Measurements from ENCODE around the gene KRTAP12-4. TPM values are rescaled to one million over a fixed set of nuclear protein-coding genes. Genes with fewer than 3 reads are reported as not detected.
"Not testable (repeated sequence)": the region's sequence is repeated elsewhere in the genome, so short reads cannot be mapped to it uniquely, and the experiment has no call there.

The KRTAP12-4 gene
- total RNA-seq, 1 experiment from 2014 or later: not detected

DNA sequence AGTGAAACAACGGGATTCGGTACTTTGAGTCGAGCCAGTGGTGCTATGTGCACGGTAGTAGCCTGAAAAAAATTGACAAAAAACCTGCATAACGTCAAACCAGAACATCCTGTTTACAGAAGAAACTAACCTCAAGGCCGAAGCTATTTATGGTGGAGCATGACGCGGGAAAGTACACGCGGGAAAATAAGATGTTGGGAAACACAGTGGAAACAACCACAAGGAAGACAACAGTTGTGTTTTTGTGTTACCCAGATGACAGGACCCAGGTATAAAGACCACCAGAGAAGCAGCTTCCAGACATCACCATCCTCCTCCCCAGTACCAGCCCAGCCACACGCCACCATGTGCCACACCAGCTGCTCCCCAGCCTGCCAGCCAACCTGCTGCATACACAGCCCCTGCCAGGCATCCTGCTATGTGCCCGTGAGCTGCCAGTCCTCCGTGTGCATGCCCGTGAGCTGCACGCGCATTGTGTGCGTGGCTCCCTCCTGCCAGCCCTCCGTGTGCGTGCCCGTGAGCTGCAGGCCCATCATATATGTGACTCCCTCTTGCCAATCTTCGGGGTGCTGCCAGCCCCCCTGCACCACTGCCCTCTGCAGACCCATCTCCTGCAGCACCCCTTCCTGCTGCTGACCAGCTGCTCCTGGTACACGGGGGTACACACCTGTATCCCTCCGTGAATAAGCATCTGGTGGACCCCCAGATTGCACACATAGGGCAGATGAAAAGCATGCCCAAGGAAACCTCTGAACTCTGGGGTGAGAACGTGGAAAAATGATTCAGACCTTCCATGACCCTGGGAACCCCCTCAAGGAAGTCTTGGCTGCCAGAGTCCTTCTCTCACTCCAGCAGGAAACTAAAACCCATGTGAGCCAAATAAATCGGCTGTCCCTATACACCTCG, 3.4 kb upstream of the KRTAP12-4 start, which contains the start of gene KRTAP12-3:
Gene KRTAP12-3 (plus strand): TSS at position 298 of the 906 bp plus-strand sequence. CDS start 48 bp downstream, at position 346.
- DNase-seq (ENCODE audit: low read depth): no peak

DNA sequence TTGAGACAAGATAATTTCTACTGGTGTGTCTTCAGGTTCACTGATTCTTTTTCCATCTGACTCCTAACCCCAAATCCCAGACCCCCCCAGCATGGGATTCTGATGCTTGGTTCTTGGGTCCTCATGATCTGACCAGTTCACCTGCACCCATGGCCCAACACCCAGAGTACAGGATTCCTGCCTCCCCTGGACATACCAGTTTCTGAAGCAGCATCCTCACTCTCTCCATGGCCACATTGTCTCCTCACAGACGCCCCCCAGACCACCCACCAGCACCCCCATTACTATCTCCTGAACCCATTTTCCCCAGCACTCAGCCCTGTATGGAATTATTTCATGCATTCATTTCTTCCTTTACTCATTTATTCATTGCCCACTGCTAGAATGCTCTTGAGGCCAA, 2.4 kb upstream of the KRTAP12-4 start:
- no peak for DNase-seq (ENCODE audit: low read depth)

DNA sequence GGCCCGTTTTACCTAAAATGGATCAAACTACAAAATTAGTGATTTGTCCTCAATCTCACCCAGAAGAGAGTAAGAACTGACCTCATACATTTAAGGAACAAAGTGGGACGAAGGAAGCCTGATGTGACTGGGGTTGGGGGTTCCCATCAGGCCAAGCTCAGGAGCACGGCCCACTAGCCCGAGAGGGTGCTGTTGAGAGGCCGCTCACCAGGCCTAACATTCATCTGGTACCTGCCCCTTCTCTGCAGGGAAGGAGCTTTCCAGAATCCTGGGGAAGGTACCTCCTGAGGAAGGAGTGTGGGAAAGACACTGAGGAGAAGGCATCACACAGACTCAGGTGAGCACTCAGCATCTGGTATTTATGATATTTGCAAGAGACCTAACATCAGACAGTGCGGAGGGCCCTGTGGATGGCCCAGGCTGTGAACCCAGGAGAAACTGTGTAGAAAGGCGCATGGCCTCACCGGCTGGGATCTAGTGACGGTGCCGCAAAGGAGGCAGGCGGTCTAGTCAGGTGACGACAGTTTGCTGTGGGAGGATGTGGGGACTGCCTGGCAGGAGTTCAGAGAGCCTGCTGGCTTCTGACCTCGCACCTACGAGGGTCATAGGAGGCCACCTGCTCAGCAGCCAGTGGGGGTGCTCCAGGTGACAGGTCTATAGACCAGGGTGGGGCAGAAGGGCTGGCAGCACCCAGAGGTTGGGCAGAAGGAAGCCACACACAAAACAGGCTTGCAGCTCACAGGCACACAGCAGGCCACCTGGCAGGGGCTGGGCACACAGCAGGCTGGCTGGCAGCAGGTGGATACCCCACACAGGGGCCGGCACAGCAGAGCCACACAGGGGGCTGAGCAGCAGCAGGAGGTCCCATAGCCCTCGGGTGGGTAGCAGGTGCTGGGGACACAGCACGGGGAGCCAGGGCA, 543 bp downstream of the KRTAP12-4 start:
- no peak for DNase-seq (ENCODE audit: low read depth)

DNA sequence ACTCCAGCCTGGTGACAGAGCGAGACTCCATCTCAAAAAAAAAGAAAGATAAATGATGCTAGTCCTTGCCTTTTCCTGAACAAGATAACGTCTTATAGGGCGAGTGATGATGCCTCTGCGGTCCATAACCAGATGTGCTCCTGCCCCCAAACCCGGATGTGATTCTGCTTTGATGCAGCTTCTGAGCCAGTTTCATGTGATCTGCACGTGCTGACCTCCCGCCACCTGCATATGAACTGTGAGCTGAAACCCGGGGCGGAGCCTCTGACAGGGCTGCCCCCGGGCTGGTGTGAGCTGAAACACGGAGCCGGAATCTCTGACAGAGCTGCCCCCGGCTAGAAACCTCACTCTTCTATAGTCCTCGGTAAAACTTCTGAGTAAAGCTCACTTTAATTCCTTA, 1.3 kb downstream of the KRTAP12-4 start:
- DNase-seq (ENCODE audit: low read depth): no peak

- DNase-seq (ENCODE audit: low read depth): no peak
Observed at GRCh38 chr21:44650973-44651675, 3.3 kb downstream of the KRTAP12-4 start.

GRCh38 chr21:44650265-44650972, 4.0 kb downstream of the KRTAP12-4 start:
- DNase-seq (ENCODE audit: low read depth): no peak

GRCh38 chr21:44649521-44650100, 4.8 kb downstream of the KRTAP12-4 start:
- DNase-seq (ENCODE audit: low read depth): no peak

DNA sequence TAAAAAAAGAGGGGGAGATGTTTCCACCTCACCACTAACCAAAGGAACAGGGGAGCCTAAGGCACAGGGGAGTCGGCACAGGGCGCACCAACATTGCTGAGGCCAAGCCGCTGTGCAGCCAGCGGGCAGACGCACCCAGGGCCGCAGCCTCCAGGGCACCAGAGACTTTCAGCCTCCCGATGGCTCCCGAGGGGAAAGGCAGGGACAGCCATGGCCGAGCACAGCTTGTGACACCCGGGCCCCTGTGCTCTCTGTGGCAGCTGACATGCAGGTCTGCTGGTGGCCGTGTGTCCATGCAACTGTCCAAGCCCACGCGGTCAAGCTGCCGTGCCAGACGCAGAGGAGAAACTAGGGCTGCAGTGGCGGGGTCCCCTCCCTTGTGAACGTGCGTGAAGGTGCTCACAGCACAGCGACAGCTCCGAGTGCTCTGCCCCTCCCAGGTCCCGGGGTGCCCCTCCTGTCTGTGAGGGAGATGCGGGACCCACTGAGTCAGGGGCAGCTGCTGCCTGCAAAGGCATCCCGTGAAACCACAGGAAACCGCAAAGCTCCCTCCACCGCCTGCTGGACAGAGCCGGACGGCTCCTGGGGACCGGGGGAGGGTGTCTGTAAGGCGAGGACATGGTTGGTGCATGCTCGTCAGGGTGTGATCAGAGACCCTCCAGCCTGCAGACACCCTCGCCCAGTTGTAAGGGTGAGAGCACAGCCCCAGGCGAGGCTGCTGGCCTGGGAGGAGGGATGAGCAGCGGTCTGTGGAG, 5.7 kb downstream of the KRTAP12-4 start:
- no peak for DNase-seq (ENCODE audit: low read depth)

GRCh38 chr21:44647222-44647552, 7.3 kb downstream of the KRTAP12-4 start:
- no peak for DNase-seq (ENCODE audit: low read depth)

GRCh38 chr21:44646366-44647221, 7.9 kb downstream of the KRTAP12-4 start, which contains the start of gene KRTAP10-11:
Gene KRTAP10-11 (plus strand): TSS chr21:44646414. CDS start chr21:44646459, 45 bp downstream.
- DNase-seq (ENCODE audit: low read depth): not testable (repeated sequence)

DNA sequence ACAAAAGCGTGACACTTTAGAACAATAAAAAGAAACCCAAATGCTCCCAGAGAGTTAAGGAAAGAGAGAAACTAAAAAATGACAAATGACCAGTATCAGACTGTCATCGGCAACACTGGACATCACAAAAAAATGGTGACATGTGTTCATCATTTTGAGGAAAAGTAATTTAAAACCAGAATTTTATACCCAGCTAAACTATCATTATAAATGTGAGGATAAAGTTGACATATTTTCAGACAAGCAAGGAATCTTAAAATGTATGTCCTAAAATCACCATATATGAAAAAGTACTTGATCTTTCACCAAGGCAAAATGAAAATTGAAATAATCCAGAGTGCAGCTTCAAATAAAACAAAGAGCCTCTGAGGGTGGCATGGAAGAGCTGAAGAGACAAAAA, 9.6 kb downstream of the KRTAP12-4 start:
- no peak for DNase-seq (ENCODE audit: low read depth)

GRCh38 chr21:44643741-44644310, 10.6 kb downstream of the KRTAP12-4 start:
- DNase-seq (ENCODE audit: low read depth): no peak

GRCh38 chr21:44640761-44641160, 13.7 kb downstream of the KRTAP12-4 start:
- DNase-seq (ENCODE audit: low read depth): no peak

- no peak for DNase-seq (ENCODE audit: low read depth)
Observed at GRCh38 chr21:44639331-44639655, 15.2 kb downstream of the KRTAP12-4 start.

DNA sequence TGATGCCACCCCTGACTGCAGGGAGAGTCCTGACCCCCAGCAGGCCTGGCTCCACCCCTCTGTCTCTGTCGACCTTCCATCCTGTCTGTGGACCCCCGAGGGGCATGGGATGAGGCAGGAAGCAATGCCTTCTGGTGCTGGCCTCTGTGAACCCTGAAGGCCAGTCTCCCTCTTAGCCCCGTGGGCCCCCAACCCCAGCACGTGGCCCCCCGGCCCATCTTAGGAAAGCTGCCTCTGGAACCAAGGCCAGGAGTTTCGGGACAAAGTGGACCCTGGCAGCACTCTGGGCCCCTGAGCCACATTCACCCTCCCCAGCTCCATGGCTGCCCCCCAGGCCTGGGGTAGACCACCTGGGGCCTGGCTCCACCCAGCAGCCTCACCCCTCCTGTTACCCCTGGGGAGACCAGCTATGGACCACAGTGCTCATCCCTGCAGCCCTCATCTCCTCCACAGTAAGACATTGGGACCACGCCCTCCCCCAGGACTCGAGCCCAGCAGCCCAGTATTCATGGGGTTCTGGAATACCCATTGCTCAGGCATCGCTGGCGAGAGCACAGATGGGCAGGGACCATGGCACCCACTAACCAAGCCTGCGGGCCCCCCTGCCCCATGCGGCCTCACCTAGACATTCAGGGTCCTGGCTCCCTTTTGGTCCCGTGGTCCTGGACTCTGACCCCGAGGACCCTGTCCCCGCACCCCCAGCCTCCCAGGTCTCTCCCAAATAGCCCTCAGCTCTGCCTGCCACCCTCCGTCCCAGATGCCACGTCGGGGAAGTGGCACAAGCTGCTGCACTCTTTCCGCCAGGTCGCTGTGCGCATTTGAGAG, 15.7 kb downstream of the KRTAP12-4 start:
- not testable (repeated sequence) for DNase-seq (ENCODE audit: low read depth)

DNA sequence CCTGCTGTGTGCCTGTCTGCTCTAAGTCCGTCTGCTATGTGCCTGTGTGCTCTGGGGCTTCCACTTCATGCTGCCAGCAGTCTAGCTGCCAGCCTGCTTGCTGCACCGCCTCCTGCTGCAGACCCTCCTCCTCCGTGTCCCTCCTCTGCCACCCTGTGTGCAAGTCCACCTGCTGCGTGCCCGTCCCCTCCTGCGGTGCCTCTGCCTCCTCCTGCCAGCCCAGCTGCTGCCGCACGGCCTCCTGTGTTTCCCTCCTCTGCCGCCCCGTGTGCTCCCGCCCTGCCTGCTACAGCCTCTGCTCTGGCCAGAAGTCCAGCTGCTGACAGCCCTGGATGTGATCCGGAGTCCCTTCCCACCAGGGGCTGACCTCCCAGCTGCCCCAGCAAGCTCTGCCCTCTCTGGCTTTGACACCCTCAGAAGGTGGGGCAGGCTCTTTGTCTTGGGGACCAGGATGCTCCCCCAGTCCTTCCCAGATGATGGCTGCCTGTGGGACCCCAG, 16.6 kb downstream of the KRTAP12-4 start:
- DNase-seq (ENCODE audit: low read depth): not testable (repeated sequence)
